Neuron (in vitro differentiated cells): ENCODE results near the gene AKAP12.

Experiments
- H2AFZ ChIP-seq: one replicate; pipeline ENCODE4 v1.6.1; 2013; ENCODE audit warnings: low read depth, mild to moderate bottlenecking, inconsistent platforms, low read length, moderate library complexity
- H3K27me3 ChIP-seq: one replicate; pipeline ENCODE4 v1.6.1; 2013; ENCODE audit warnings: low read length; ENCODE audit not compliant: insufficient read depth
- H3K36me3 ChIP-seq: one replicate; pipeline ENCODE4 v1.6.1; 2013; ENCODE audit warnings: low read length; ENCODE audit not compliant: insufficient read depth
- H3K4me1 ChIP-seq: one replicate; pipeline ENCODE4 v1.6.1; 2013; ENCODE audit warnings: low read length; ENCODE audit not compliant: insufficient read depth
- H3K4me3 ChIP-seq: 2 replicates; pipeline ENCODE4 v1.5.1; 2013; ENCODE audit warnings: mild to moderate bottlenecking, low read length, moderate library complexity
- H3K9me3 ChIP-seq: one replicate; pipeline ENCODE4 v1.6.1; 2013; ENCODE audit warnings: low read length

Gene AKAP12

GRCh38 chr6:151239603-151240035, at the start of gene AKAP12:
TSS of gene AKAP12 (plus strand) at chr6:151239967. CDS start at chr6:151240563, 596 bp downstream.
- Histone ChIP-seq H3K36me3 (no peaks in the 10 kb centered on the region), H3K27me3 (no peaks in the 10 kb centered on the region), H3K4me3 (peak within 1 kb of the TSS; percentile 57), H3K4me1 (peaks cover 27% of the 10 kb centered on the region), H3K9me3 (no peaks in the 10 kb centered on the region), H2AFZ (peak within 1 kb of the TSS; percentile 90)

GRCh38 chr6:151191527-151191926, 48.2 kb upstream of the AKAP12 start:
- Histone ChIP-seq H3K36me3 (no peaks in the 10 kb centered on the region), H3K9me3 (no peaks in the 10 kb centered on the region), H3K27me3 (no peaks in the 10 kb centered on the region), H3K4me3 (no peak overlapping the region), H3K4me1 (peaks cover 8% of the 10 kb centered on the region), H2AFZ (no peak overlapping the region)

GRCh38 chr6:151196555-151196954, 43.2 kb upstream of the AKAP12 start:
- no peak overlapping the region for H2AFZ ChIP-seq
- H3K4me1 ChIP-seq = no peaks in the 10 kb centered on the region
- H3K4me3 ChIP-seq = no peak overlapping the region

GRCh38 chr6:151197556-151197955, 42.2 kb upstream of the AKAP12 start:
- Histone ChIP-seq H2AFZ (no peak overlapping the region), H3K36me3 (no peaks in the 10 kb centered on the region), H3K4me1 (no peaks in the 10 kb centered on the region), H3K4me3 (no peak overlapping the region), H3K27me3 (no peaks in the 10 kb centered on the region), H3K9me3 (no peaks in the 10 kb centered on the region)

More at GRCh38 chr6:151196555-151196954, 43.2 kb upstream of the AKAP12 start:
- Histone ChIP-seq H3K27me3 (no peaks in the 10 kb centered on the region), H3K9me3 (no peaks in the 10 kb centered on the region), H3K36me3 (no peaks in the 10 kb centered on the region)

GRCh38 chr6:151199991-151200390, 39.8 kb upstream of the AKAP12 start:
- no peaks in the 10 kb centered on the region for H3K4me1 ChIP-seq
- H3K9me3 ChIP-seq = no peaks in the 10 kb centered on the region
- no peak overlapping the region for H3K4me3 ChIP-seq
- H3K27me3 ChIP-seq = no peaks in the 10 kb centered on the region
- no peaks in the 10 kb centered on the region for H3K36me3 ChIP-seq
- H2AFZ ChIP-seq = no peak overlapping the region

- H3K9me3 ChIP-seq = no peaks in the 10 kb centered on the region
- no peak overlapping the region for H2AFZ ChIP-seq
- H3K4me1 ChIP-seq = peaks cover 23% of the 10 kb centered on the region
- H3K4me3 ChIP-seq = no peak overlapping the region
- no peaks in the 10 kb centered on the region for H3K36me3 ChIP-seq
- no peaks in the 10 kb centered on the region for H3K27me3 ChIP-seq
Measured at GRCh38 chr6:151205721-151206600, 33.8 kb upstream of the AKAP12 start.

- no peak overlapping the region for H2AFZ ChIP-seq
- H3K27me3 ChIP-seq = no peaks in the 10 kb centered on the region
- no peak overlapping the region for H3K4me3 ChIP-seq
- peaks cover 2% of the 10 kb centered on the region for H3K9me3 ChIP-seq
- peaks cover 23% of the 10 kb centered on the region for H3K4me1 ChIP-seq
- no peaks in the 10 kb centered on the region for H3K36me3 ChIP-seq
Measured at GRCh38 chr6:151207674-151208073, 32.1 kb upstream of the AKAP12 start.

- Histone ChIP-seq H2AFZ (no peak overlapping the region), H3K4me1 (peaks cover 23% of the 10 kb centered on the region), H3K27me3 (no peaks in the 10 kb centered on the region), H3K4me3 (no peak overlapping the region), H3K36me3 (no peaks in the 10 kb centered on the region), H3K9me3 (peaks cover 7% of the 10 kb centered on the region)
Measured at GRCh38 chr6:151209071-151209831, 30.5 kb upstream of the AKAP12 start.

GRCh38 chr6:151211075-151211474, 28.7 kb upstream of the AKAP12 start:
- H3K9me3 ChIP-seq = peaks cover 7% of the 10 kb centered on the region
- no peak overlapping the region for H3K4me3 ChIP-seq

GRCh38 chr6:151213352-151213751, 26.4 kb upstream of the AKAP12 start:
- Histone ChIP-seq H3K27me3 (no peaks in the 10 kb centered on the region), H2AFZ (no peak overlapping the region), H3K4me3 (no peak overlapping the region), H3K4me1 (peaks cover 9% of the 10 kb centered on the region), H3K9me3 (peaks cover 7% of the 10 kb centered on the region), H3K36me3 (no peaks in the 10 kb centered on the region)

More at GRCh38 chr6:151211075-151211474, 28.7 kb upstream of the AKAP12 start:
- H3K36me3 ChIP-seq = no peaks in the 10 kb centered on the region
- H3K4me1 ChIP-seq = peaks cover 15% of the 10 kb centered on the region
- no peak overlapping the region for H2AFZ ChIP-seq
- H3K27me3 ChIP-seq = no peaks in the 10 kb centered on the region

- Histone ChIP-seq H2AFZ (no peak overlapping the region), H3K4me3 (no peak overlapping the region), H3K9me3 (peaks cover 7% of the 10 kb centered on the region), H3K27me3 (no peaks in the 10 kb centered on the region), H3K4me1 (no peaks in the 10 kb centered on the region), H3K36me3 (no peaks in the 10 kb centered on the region)
Measured at GRCh38 chr6:151215999-151216398, 23.8 kb upstream of the AKAP12 start.

- no peak overlapping the region for H2AFZ ChIP-seq
- no peak overlapping the region for H3K4me3 ChIP-seq
- no peaks in the 10 kb centered on the region for H3K27me3 ChIP-seq
- H3K4me1 ChIP-seq = no peaks in the 10 kb centered on the region
- peaks cover 5% of the 10 kb centered on the region for H3K9me3 ChIP-seq
- H3K36me3 ChIP-seq = no peaks in the 10 kb centered on the region
Measured at GRCh38 chr6:151216804-151217203, 23.0 kb upstream of the AKAP12 start.

- H3K9me3 ChIP-seq = no peaks in the 10 kb centered on the region
- H3K4me3 ChIP-seq = no peak overlapping the region
- no peak overlapping the region for H2AFZ ChIP-seq
- H3K27me3 ChIP-seq = no peaks in the 10 kb centered on the region
- no peaks in the 10 kb centered on the region for H3K4me1 ChIP-seq
- H3K36me3 ChIP-seq = no peaks in the 10 kb centered on the region
Measured at GRCh38 chr6:151219192-151219591, 20.6 kb upstream of the AKAP12 start.
